Measurements from ENCODE around the gene RAB40B.

RAB40B gene

DNA sequence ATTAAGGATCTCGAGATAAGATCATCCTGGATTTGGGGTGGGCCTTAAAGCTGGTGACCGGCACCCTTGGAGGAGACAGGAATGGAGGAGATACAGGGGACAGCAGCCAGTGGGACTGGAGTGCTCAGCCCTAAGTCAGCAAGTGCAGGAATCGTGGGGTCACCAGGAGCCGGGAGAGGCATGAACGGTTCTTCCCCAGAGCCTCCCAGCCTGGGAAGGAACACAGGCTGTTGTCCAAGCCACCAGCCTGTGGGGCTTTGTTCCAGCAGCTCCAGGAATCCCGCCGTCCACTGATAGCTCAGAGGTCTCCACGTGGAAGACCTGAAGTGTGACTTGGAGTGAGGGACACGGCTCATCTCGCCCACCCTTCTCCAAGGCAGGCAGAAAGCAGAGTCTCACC is 47.8 kb downstream of the RAB40B start:
- DNase-seq (ENCODE audit: low read depth in 2 of 3, low spot score in 2 of 3): no peak

DNA sequence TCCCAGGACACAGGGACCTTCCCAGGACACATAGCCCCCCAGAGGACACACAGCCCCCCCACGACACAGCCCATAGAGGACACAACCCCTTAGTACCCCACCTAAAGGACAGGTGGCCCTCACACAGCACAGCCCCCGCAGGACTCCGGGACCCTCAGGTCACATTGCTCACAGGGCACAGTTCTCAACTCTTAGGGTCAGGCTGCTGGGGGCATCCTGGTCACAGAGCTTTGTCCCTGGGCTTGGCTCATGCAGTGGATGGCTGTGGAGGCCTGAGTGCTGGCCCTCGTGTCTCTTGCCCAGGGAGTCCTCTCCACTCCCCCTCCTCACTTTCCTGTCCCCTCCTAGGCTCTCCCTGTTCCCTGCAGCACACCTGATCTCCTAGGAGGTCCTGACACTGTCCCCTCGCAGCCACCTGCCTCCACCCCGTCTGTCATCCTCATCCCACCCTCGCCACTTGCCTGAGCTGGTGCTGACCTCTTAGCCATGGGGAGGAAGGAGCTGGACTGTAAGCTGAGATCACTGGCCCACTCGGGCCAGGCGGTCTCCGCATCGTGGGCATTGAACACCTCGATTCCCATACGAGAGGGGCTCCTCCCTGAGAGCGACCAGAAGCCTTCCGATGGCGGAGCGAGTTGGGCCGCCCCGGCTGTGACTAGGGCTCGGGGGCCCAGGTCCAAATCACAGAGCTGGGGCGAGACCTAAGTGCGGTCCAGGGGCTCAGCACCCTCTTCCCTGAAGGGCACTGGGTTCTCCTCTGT is 48.8 kb downstream of the RAB40B start:
- DNase-seq (ENCODE audit: low read depth in 2 of 3, low spot score in 2 of 3): no peak

DNA sequence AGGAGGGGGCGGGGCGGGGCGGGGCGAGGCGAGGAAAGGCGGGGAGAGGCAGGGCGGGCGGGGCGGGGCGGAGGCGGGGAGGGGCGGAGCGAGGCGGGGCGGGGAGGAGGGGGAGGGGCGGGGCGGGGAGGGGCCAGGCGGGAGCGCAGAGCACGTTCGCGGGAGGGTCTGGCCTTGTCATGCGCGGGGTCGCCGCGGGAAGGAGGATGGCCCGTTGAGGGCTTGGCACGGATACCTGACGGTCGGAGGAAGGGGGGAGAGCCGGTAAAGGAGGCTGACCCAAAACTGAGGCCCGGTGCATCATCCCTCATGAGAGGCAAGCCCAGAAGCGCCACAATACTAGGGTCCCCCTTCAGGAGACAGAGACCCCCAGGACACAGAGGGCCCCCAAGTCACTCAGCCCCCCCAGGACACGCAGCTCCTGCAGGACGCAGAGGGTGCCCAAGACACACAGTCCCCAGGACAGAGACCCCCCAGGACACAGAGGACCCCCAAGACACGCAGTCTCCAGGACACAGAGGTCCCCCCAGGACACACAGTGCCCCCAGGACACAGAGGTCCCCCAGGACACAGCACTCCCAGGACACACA is 49.7 kb downstream of the RAB40B start:
- peak in 1 of 3 experiments; percentile 17 for DNase-seq (ENCODE audit: low read depth in 2 of 3, low spot score in 2 of 3)

DNA sequence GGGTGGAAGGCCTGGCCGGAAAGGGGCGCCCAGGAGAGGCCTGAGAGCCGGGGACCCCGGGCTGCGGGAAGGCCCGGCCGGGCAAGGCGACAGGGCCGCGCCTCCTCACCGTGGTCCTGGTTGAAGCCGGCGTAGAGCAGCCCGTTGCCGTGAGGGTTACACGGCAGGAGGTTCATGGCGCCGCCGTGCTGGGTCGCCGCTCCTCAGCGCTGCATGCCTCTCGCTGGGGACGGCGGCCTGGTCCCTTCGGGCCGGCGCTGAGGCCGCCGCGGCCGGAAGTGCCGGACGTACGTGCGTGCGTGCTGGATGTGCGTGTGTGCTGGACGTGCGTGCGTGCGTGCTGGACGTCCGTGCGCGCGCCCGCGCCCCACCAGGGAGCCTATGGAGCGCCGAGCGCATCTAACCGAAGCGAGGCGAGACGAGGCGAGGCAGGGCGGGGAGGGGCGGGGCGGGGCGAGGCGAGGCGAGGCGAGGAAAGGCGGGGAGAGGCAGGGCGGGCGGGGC is 50.3 kb downstream of the RAB40B start, which contains the start of gene WDR45B:
Gene WDR45B, minus strand, starts transcription at position 280 of the 504 bp plus-strand sequence. Its CDS starts 104 bp downstream, at position 176.
- peak; percentile 68 to 80 (median 78) for DNase-seq (ENCODE audit: low read depth in 2 of 3, low spot score in 2 of 3)

DNA sequence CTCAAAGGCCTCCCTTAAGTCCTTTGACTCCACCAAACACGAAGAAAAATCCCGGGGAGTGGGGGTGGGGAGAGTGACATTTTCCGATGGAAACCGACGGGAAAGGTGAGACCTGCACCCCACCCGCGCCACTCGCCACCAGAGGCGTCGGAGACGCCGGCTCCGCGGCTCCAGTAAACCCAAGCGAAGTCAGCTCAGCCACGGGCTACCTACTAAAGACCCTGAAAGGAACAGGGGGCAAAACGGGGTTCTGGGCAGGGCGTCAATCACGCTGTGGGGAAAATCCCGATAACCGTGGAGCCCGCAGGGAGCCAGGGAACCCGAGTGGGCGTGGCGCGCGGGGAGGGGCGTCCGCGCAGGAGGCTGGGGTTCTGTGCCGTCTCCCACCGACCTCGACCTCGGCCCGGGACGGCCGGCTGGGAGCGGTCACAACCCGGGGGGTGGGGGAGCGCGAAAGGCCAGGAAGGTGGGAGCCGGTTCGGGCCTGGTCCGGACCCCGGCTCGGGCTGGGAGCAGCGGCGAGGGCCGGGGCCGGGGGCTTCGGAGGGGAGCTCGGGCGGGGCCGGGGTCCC is 50.8 kb downstream of the RAB40B start:
- DNase-seq (ENCODE audit: low read depth in 2 of 3, low spot score in 2 of 3): peak in 2 of 3 experiments; percentile 13 to 16

DNA sequence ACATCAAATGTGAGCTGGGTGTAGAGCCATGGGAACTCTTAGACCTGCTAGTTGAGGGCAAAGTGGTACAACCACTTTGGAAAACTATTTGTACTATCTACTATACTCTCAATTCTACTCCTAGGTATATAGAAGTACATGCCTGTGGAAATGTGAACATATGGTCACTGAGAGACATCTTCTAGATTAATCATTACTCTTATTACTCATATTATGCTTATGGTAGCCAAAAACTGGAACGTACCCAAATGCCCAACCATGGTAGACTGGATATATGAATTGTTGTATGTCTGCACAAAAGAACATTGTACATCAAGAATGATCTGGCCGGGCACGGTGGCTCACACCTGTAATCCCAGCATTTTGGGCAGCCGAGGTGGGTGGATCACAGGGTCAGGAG is 53.0 kb downstream of the RAB40B start:
- DNase-seq (ENCODE audit: low read depth in 2 of 3, low spot score in 2 of 3): no peak

DNA sequence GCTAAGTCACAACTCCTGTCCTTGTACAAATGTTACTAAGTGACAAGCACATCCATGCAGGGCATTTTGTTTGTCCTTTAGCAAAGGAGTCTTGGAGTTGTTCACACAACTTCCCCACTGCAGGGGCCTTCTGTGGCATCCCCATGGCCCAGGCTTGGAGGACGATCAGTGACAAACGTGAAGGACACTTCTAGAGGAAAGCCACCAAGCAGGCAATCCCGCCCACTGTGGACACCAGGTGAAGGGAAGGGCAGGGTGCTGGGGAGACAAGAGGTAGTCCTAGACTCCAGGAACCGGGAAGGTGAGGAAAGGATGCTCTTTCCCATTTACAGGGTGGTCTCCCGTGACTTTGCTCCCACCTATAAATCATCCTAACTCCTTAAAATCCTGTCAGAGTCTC is 54.4 kb downstream of the RAB40B start:
- no peak for DNase-seq (ENCODE audit: low read depth in 2 of 3, low spot score in 2 of 3)

DNA sequence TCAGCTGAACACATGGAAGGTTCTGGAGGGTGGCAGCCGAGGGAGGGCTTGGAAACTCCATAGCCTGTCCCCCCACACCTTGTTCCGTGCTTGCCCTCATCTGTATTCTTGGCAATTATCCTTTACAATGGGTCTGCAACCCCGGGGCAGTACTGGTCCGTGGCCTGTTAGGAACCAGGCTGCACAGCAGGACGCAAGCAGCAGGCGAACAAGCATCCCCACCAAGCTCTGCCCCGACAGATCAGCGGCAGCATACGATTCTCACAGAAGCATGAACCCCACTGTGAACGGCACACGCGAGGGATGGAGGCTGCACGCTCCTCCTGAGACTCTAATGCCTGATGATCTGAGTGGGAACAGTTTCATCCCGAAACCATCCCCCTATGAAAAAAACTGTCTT is 56.5 kb downstream of the RAB40B start:
- DNase-seq (ENCODE audit: low read depth in 2 of 3, low spot score in 2 of 3): no peak

DNA sequence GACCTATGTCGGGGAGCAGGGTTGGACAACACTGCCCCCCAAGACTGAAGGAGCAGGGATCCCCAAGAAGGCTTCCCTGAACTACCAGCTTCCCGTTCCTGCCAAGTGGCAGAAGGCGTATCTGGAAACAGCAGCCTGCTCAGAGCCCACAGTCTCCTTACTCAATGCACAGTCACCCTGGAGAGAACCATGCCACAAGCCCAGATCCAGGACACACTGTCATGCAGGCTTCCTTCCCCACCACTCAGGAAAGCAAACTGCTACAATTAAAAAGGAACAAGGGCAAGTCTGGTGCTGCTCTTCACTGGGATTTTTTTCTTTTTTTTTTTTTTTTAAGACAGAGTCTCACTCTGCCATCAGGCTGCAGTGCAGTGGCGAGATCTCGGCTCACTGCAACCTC is 58.5 kb downstream of the RAB40B start:
- DNase-seq (ENCODE audit: low read depth in 2 of 3, low spot score in 2 of 3): no peak

DNA sequence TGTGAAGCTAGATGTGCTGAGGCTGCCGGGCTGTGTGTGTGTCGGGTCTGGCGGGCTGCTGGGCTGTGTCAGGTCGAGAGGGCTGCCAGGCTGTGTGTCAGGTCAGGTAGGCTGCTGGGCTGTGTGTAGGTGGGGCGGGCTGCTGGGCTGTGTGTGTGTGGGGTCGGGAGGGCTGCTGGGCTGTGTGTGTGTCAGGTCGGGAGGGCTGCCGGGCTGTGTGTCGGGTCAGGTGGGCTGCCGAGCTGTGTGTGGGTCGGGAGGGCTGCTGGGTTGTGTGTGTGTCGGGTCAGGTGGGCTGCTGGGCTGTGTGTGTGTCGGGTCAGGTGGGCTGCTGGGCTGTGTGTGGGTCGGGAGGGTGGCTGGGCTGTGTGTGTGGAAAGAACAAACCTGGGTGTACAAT is 58.9 kb downstream of the RAB40B start:
- no peak for DNase-seq (ENCODE audit: low read depth in 2 of 3, low spot score in 2 of 3)

DNA sequence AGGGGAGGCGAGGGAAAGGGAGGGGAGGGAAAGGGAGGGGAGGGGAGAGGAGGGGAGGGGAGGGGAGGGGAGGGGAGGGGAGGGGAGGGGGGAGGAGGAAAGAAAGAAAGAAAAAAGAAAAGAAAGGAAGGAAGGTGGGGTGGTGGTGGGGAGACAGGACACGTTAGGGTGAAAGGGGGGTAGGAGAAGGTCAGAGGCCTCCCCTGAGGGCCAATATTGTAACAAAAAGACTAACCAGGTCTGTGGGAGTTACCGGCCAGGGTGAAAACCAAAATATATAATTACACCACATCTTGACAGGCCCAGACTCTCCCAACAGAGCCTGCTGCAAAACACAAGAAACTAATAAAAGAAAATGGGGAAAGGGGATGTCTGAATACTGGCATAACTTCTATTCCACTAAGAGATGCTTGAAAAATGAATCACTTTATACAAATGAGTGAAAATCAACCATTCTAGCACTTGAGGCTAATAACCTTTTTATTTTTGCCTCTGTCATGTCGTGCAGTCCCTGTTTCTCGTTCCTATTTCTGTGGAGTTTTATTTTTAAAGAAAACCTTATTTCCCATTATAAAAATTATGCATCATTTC is 60.2 kb downstream of the RAB40B start:
- no peak for DNase-seq (ENCODE audit: low read depth in 2 of 3, low spot score in 2 of 3)

DNA sequence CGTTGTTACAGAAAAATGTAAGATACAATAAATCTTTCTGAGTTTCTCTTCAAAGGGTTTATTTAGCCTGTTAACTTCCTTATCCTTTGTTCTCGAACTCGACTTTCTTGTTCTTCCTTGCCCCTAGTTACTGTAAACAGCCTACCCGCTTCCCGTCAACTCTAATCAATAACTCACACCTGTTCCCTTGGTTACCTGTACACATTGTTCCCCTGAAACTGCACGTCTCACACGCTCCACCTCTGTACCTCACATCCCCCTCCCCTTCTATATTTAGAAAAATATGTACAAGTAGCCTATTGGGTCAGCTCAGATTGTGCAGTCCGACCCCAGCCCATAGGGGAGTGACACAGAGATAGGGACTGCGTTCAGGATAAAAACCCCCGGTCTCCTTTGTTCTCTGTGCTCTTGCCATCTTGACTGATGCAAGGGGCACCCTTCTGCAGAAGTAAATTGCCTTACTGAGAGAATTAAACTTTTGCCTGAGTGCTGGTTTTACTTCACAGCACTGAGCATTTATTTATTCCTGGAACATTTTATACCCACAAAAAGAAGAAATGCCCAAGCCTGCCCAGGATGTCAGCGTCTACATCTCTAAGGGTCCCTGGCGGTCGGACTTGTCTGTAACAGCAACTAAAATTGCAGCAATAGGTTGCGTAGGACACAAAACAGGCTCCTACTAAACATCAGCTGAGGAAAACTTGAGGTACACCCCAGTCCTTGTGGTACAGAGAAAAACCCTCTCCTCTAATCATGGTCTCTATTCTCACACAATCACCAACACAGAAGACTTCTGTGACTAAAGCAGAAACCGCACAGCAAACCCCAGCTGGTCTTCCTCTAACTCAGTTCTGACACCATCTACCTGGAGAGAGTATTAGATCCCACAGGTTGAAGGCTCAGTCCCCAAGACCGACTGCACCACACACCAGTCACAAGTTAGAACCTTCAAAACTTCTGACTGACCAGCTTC is 61.6 kb downstream of the RAB40B start:
- no peak for DNase-seq (ENCODE audit: low read depth in 2 of 3, low spot score in 2 of 3)

DNA sequence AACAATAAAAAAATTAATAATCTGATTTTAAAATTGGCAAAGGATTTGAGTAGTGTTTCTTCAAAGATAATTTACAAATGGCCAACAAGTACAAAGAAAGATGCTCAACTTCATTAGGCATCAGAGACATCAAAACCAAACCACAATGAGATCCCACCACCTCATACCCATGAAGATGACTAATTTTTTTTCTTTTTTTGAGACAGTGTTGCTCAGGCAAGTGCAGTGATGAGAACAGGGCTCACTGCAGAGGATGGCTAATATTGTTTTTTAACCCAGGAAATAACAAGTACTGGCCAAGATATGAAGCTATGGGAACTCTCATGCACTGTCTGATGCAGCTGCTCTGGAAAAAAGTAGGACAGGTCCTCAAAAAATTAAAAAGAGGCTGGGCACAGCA is 65.2 kb downstream of the RAB40B start:
- DNase-seq (ENCODE audit: low read depth in 2 of 3, low spot score in 2 of 3): no peak

DNA sequence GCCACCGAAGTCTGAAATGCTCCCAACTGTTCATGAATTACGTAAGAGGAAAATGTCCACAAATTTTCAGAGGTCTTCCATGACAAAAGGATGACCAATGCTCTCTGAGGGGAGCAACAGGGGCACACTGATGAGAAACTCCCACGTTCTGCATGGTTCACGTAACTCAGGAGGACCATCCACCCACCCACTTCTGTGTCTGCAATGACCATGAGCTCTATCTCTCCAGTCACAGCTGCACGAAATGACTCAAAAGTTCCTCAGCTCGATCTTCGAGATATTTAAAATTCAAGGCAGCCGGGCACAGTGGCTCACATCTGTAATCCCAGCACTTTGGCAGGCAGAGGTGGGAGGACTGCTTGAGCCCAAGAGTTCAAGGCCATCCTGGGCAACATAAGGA is 66.0 kb downstream of the RAB40B start:
- no peak for DNase-seq (ENCODE audit: low read depth in 2 of 3, low spot score in 2 of 3)

DNA sequence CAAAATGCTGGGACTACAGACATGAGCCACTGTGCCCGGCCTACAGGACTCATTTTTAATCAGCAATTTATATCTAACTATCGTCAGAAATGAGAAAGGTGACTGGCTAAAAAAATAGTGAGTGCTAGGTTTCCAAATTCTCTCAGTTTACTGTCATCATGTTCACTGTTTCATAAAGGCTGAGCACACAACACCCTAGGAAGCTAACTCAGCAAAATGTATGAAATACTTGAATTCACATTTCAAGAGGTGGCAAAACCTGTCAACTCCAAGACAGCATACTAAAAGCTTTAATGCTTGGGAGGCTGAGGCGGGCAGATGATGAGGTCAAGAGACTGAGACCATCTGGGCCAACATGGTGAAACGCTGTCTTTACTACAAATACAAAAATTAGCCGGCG is 67.0 kb downstream of the RAB40B start:
- no peak for DNase-seq (ENCODE audit: low read depth in 2 of 3, low spot score in 2 of 3)

DNA sequence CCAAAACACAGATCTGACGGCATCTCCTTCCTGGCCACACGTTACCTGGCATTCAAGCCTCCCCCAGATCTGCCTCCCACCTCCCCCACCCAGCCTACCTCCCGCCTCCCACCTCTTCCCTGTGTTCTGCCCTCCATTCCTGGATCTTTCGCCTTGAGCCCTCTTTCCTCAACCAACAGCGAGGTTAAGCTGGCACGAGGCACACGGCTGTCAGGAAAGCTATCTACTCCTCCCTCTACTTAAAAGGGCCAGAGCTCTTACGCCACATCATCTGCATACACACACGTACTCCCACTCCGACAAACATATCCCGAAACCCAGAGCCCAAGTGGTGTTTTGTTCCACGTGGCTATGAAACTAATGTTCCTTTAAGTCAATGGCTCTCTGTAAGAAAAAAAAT is 68.3 kb downstream of the RAB40B start:
- no peak for DNase-seq (ENCODE audit: low read depth in 2 of 3, low spot score in 2 of 3)

DNA sequence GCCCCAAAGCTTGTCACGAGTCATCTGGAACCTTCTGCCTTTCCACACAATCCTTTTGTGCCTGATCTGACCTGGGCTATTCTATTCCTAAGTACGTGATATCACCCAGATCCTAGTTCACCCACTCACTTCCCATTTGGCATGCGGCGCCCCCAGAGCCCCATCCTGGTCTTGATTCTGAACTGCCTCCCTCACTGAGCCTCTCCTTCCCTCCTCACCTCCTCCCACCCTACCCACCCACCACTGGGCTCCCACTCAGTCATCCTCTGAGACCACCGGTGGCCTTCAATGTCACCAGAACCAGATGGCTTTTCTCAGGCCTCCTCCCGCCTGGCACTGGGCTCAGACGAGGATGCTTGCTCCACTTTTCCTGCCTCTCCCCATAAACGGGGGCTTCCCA is 68.8 kb downstream of the RAB40B start:
- no peak for DNase-seq (ENCODE audit: low read depth in 2 of 3, low spot score in 2 of 3)

DNA sequence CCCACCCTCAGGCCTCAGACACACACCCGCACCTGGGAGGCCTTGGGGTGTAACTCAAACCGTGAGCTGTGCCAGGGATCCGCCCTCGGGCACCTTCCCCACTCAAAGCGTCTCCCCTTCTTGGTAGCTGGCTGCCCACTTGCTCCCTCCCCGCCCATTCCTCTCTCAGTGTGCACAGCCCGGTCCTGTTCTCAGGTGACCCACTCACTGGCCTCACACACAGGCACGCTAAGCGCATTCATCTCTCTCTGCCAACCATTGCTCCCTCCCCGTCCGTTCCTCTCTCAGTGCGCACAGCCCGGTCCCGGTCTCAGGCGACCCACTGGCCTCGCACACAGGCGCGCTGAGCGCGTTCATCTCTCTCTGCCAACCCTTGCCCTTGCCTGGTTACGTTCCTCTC is 71.1 kb downstream of the RAB40B start:
- no peak for DNase-seq (ENCODE audit: low read depth in 2 of 3, low spot score in 2 of 3)

DNA sequence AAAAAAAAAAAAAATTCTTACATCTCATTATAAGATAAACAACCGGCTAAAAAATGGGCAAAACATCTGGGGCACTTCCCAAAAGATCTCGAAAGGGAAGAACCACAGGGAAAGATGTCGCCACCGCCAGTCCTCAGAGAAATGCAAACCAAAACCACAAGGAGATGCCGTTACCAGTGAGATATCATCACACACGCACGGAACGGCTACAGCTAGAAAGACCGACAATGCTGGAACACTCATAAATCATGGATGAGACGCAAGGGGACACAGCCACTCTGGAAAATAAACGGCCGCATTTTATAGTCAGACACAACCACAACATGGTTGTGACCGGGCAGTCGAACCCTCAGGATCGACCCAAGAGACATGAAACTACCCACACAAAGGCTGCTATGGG is 74.8 kb downstream of the RAB40B start:
- no peak for DNase-seq (ENCODE audit: low read depth in 2 of 3, low spot score in 2 of 3)

DNA sequence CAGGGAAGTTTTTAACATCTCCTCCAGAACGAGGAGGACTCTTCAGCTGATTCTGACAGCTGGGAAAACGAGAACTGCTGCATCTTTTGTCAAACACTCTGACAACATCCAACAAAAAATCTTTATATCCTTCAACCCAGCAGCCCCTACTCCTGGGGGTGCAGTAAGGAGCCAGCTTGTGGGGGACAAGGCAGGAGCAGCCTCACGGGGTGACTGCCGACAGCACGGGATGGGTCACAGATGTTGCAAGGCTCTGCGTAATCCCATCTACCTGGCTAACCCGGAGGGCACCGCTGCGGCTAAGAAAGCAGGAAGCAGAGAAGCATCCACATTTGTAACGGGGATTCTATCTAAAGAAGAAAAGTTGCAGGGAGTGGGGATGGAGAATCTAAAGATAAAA is 78.9 kb downstream of the RAB40B start:
- no peak for DNase-seq (ENCODE audit: low read depth in 2 of 3, low spot score in 2 of 3)

DNA sequence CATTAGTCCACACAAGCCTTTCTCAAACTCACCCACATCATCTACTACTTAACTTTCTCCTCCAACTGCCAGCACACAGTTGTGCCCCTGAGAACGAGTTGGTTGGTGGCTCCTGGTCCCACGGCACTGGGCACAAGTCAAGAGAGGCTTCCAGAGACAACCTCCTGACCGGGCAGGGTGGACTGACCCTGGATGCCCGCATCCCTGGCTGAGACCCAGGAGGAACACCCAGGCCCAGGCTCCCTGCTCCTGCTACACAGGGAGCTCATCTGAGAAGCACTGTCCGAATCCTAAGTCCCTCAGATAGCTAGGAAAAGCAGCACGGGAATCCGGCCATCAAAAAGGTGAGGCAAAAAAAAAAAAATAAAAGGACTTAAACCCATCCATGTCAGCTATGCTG is 79.3 kb downstream of the RAB40B start:
- no peak for DNase-seq (ENCODE audit: low read depth in 2 of 3, low spot score in 2 of 3)

Measured in activated CD8-positive, alpha-beta memory T cell treated with anti-CD3 and anti-CD28 coated beads for 48 hours (primary cell).